ENCODE data around the gene C11orf58.

C11orf58 gene

GRCh38 chr11:16800382-16800781 is 61.9 kb downstream of the C11orf58 start:
- TF ChIP-seq CTCF (IDR thresholded peaks at IDR 0.05; ENCODE audit: low read length) (no peak), EZH2 (optimal IDR thresholded peaks at IDR 0.05; ENCODE audit: low read depth, low read length) (no peak), EZH2phosphoT487 (IDR thresholded peaks at IDR 0.05; ENCODE audit: low read length) (no peak)
- H3K4me2 ChIP-seq (ENCODE audit: low read depth, low read length), result no peak overlapping the region
- no peaks in the 10 kb centered on the region for H3F3A ChIP-seq (ENCODE audit: insufficient read depth, low read length)
- no peaks in the 10 kb centered on the region for H3K27me3 ChIP-seq (replicated peaks; ENCODE audit: insufficient read depth, low read length)
- H3K9ac ChIP-seq (ENCODE audit: low read length), result no peak overlapping the region
- no peaks in the 10 kb centered on the region for H3K36me3 ChIP-seq (replicated peaks; ENCODE audit: insufficient read depth, low read length)
- H3K27ac ChIP-seq (ENCODE audit: low read length), result no peak overlapping the region
- no peak overlapping the region for H2AFZ ChIP-seq (ENCODE audit: low read length)
- H3K4me1 ChIP-seq (ENCODE audit: low read length), result no peaks in the 10 kb centered on the region
- no peaks in the 10 kb centered on the region for H4K20me1 ChIP-seq (ENCODE audit: insufficient read depth, low read length)
- H3K9me2 ChIP-seq (replicated peaks; ENCODE audit: insufficient read depth, low read length), result no peaks in the 10 kb centered on the region
- no peaks in the 10 kb centered on the region for H3K79me2 ChIP-seq (ENCODE audit: low read length)
- DNase-seq, result no peak
- no peaks in the 10 kb centered on the region for H3K9me3 ChIP-seq (replicated peaks; ENCODE audit: insufficient read depth, low read length)
- H3K4me3 ChIP-seq (ENCODE audit: low read length), result no peak overlapping the region

GRCh38 chr11:16801288-16801980 is 63.0 kb downstream of the C11orf58 start:
- Histone ChIP-seq H3K4me1 (ENCODE audit: low read length) (no peaks in the 10 kb centered on the region), H3F3A (ENCODE audit: insufficient read depth, low read length) (no peaks in the 10 kb centered on the region), H3K4me3 (ENCODE audit: low read length) (no peak overlapping the region), H3K79me2 (ENCODE audit: low read length) (no peaks in the 10 kb centered on the region), H3K9me2 (replicated peaks; ENCODE audit: insufficient read depth, low read length) (no peaks in the 10 kb centered on the region), H3K36me3 (replicated peaks; ENCODE audit: insufficient read depth, low read length) (no peaks in the 10 kb centered on the region), H2AFZ (ENCODE audit: low read length) (no peak overlapping the region), H3K4me2 (ENCODE audit: low read depth, low read length) (no peak overlapping the region), H3K27me3 (replicated peaks; ENCODE audit: insufficient read depth, low read length) (no peaks in the 10 kb centered on the region), H3K9me3 (replicated peaks; ENCODE audit: insufficient read depth, low read length) (no peaks in the 10 kb centered on the region), H3K9ac (ENCODE audit: low read length) (no peak overlapping the region), H3K27ac (ENCODE audit: low read length) (no peak overlapping the region), H4K20me1 (ENCODE audit: insufficient read depth, low read length) (no peaks in the 10 kb centered on the region)
- no peak for TF ChIP-seq EZH2phosphoT487 (IDR thresholded peaks at IDR 0.05; ENCODE audit: low read length)
- TF ChIP-seq EZH2 (optimal IDR thresholded peaks at IDR 0.05; ENCODE audit: low read depth, low read length), result no peak
- TF ChIP-seq CTCF (IDR thresholded peaks at IDR 0.05; ENCODE audit: low read length), result no peak
- DNase-seq, result no peak

- H3K4me1 ChIP-seq (ENCODE audit: low read length), result no peaks in the 10 kb centered on the region
- no peak overlapping the region for H3K4me2 ChIP-seq (ENCODE audit: low read depth, low read length)
- no peak overlapping the region for H2AFZ ChIP-seq (ENCODE audit: low read length)
- no peaks in the 10 kb centered on the region for H3K36me3 ChIP-seq (replicated peaks; ENCODE audit: insufficient read depth, low read length)
- H3K79me2 ChIP-seq (ENCODE audit: low read length), result no peaks in the 10 kb centered on the region
- H3K9me3 ChIP-seq (replicated peaks; ENCODE audit: insufficient read depth, low read length), result no peaks in the 10 kb centered on the region
- H4K20me1 ChIP-seq (ENCODE audit: insufficient read depth, low read length), result no peaks in the 10 kb centered on the region
- TF ChIP-seq EZH2 (optimal IDR thresholded peaks at IDR 0.05; ENCODE audit: low read depth, low read length), result no peak
- TF ChIP-seq CTCF (IDR thresholded peaks at IDR 0.05; ENCODE audit: low read length), result no peak
- no peak for TF ChIP-seq EZH2phosphoT487 (IDR thresholded peaks at IDR 0.05; ENCODE audit: low read length)
- H3K27me3 ChIP-seq (replicated peaks; ENCODE audit: insufficient read depth, low read length), result no peaks in the 10 kb centered on the region
- H3K9ac ChIP-seq (ENCODE audit: low read length), result no peak overlapping the region
- no peak overlapping the region for H3K27ac ChIP-seq (ENCODE audit: low read length)
- no peak for DNase-seq
- no peaks in the 10 kb centered on the region for H3F3A ChIP-seq (ENCODE audit: insufficient read depth, low read length)
- H3K9me2 ChIP-seq (replicated peaks; ENCODE audit: insufficient read depth, low read length), result no peaks in the 10 kb centered on the region
- H3K4me3 ChIP-seq (ENCODE audit: low read length), result no peak overlapping the region
Measured at GRCh38 chr11:16804104-16804947, 65.9 kb downstream of the C11orf58 start.
